Measurements from ENCODE around the gene RFX2. TPM values are rescaled to one million over a fixed set of nuclear protein-coding genes. Genes with fewer than 3 reads are reported as not detected.

Gene RFX2
- polyA plus RNA-seq, 1 donor = 9.2 TPM

GRCh38 chr19:5955636-5955935 lies 154.7 kb downstream of the RFX2 start:
- DNase-seq = no peak

GRCh38 chr19:5954293-5954692 lies 156.0 kb downstream of the RFX2 start:
- no peak for DNase-seq

- DNase-seq = no peak
Observed at GRCh38 chr19:5953680-5954213, 156.6 kb downstream of the RFX2 start.

- no peak for DNase-seq
Observed at GRCh38 chr19:5953030-5953589, 157.2 kb downstream of the RFX2 start.

- DNase-seq = no peak
Observed at GRCh38 chr19:5952193-5953029, 157.9 kb downstream of the RFX2 start.

- DNase-seq = no peak
Observed at GRCh38 chr19:5951338-5951861, 158.9 kb downstream of the RFX2 start.

- no peak for DNase-seq
Observed at GRCh38 chr19:5950741-5951140, 159.6 kb downstream of the RFX2 start.

GRCh38 chr19:5949792-5950305 lies 160.5 kb downstream of the RFX2 start:
- DNase-seq = no peak

GRCh38 chr19:5948752-5949564 lies 161.3 kb downstream of the RFX2 start:
- DNase-seq = no peak

- DNase-seq = no peak
Observed at GRCh38 chr19:5947435-5947834, 162.9 kb downstream of the RFX2 start.

GRCh38 chr19:5943623-5944022 lies 166.7 kb downstream of the RFX2 start:
- no peak for DNase-seq

Other genes starting within 250 kb of the RFX2 start
- gene FUT5, start 240.0 kb downstream of the RFX2 start, polyA plus RNA-seq (ENCODE audit: insufficient read length) = not detected
- gene NDUFA11, start 206.7 kb downstream of the RFX2 start, polyA plus RNA-seq (ENCODE audit: insufficient read length) = 120 TPM
- 8.7 TPM for gene VMAC, start 205.6 kb downstream of the RFX2 start, polyA plus RNA-seq (ENCODE audit: insufficient read length)
- gene CAPS, start 196.2 kb downstream of the RFX2 start, polyA plus RNA-seq (ENCODE audit: insufficient read length) = 21.8 TPM
- gene RANBP3, start 132.4 kb downstream of the RFX2 start, polyA plus RNA-seq (ENCODE audit: insufficient read length) = 72.2 TPM
- gene ACSBG2, start 25.2 kb upstream of the RFX2 start, polyA plus RNA-seq (ENCODE audit: insufficient read length) = 4.1 TPM
- 67.6 TPM for gene MLLT1, start 169.5 kb upstream of the RFX2 start, polyA plus RNA-seq (ENCODE audit: insufficient read length)
- not detected for gene ACER1, start 223.1 kb upstream of the RFX2 start, polyA plus RNA-seq (ENCODE audit: insufficient read length)

Data from left kidney (tissue), 2 donors.